NCI-H526 (cell line): ENCODE data around the gene DSG2.

Experiments used
- DNase-seq, 2 experiments: peaks; one replicate each; lab custom pipeline; 2025; lab: John Stamatoyannopoulos, UW

The DSG2 gene

DNA sequence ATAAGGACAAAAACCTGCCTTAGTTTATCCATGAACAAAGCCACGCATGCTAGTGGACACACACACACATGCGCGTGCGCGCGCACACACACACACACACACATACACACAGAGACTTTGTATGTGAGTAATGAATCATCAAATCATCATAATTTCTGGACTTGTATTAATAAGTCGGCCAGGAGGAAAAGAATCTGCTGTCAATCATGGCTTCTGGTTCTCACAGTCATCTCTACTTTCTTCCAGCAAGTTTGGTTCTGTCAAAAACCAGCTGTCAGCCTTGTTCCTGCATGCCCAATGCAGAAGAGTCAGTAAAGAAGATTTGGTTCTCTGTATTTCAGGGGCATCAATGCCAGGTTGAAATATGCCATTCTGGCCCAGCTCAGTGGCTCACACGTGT is 92.6 kb downstream of the DSG2 start:
- DNase-seq = no peak

DNA sequence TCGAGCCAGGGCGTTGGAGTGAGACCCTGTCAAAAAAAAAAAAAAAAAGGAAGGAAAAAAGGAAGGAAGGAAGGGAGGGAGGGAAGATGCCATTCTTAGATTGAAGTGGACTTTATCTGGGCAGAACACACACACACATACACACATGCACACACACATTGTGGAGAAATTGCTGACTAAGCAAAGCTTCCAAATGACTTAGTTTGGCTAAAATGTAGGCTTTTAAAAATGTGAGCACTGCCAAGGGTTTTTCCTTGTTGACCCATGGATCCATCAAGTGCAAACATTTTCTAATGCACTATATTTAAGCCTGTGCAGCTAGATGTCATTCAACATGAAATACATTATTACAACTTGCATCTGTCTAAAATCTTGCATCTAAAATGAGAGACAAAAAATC is 93.1 kb downstream of the DSG2 start:
- no peak for DNase-seq

DNA sequence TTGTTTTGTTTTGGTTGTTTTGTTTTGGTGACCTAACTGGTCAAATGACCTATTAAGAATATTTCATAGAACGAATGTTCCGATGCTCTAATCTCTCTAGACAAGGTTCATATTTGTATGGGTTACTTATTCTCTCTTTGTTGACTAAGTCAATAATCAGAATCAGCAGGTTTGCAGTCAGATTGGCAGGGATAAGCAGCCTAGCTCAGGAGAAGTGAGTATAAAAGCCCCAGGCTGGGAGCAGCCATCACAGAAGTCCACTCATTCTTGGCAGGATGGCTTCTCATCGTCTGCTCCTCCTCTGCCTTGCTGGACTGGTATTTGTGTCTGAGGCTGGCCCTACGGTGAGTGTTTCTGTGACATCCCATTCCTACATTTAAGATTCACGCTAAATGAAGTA is 93.7 kb downstream of the DSG2 start, which contains the start of gene TTR:
Gene TTR, plus strand, starts transcription at position 250 of the 400 bp plus-strand sequence. Its CDS starts 26 bp downstream, at position 276.
- no peak for DNase-seq

DNA sequence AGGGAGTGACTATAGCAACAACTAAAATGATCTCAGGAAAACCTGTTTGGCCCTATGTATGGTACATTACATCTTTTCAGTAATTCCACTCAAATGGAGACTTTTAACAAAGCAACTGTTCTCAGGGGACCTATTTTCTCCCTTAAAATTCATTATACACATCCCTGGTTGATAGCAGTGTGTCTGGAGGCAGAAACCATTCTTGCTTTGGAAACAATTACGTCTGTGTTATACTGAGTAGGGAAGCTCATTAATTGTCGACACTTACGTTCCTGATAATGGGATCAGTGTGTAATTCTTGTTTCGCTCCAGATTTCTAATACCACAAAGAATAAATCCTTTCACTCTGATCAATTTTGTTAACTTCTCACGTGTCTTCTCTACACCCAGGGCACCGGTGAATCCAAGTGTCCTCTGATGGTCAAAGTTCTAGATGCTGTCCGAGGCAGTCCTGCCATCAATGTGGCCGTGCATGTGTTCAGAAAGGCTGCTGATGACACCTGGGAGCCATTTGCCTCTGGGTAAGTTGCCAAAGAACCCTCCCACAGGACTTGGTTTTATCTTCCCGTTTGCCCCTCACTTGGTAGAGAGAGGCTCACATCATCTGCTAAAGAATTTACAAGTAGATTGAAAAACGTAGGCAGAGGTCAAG is 94.7 kb downstream of the DSG2 start:
- no peak for DNase-seq

DNA sequence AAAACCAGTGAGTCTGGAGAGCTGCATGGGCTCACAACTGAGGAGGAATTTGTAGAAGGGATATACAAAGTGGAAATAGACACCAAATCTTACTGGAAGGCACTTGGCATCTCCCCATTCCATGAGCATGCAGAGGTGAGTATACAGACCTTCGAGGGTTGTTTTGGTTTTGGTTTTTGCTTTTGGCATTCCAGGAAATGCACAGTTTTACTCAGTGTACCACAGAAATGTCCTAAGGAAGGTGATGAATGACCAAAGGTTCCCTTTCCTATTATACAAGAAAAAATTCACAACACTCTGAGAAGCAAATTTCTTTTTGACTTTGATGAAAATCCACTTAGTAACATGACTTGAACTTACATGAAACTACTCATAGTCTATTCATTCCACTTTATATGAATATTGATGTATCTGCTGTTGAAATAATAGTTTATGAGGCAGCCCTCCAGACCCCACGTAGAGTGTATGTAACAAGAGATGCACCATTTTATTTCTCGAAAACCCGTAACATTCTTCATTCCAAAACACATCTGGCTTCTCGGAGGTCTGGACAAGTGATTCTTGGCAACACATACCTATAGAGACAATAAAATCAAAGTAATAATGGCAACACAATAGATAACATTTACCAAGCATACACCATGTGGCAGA is 97.3 kb downstream of the DSG2 start:
- no peak for DNase-seq

DNA sequence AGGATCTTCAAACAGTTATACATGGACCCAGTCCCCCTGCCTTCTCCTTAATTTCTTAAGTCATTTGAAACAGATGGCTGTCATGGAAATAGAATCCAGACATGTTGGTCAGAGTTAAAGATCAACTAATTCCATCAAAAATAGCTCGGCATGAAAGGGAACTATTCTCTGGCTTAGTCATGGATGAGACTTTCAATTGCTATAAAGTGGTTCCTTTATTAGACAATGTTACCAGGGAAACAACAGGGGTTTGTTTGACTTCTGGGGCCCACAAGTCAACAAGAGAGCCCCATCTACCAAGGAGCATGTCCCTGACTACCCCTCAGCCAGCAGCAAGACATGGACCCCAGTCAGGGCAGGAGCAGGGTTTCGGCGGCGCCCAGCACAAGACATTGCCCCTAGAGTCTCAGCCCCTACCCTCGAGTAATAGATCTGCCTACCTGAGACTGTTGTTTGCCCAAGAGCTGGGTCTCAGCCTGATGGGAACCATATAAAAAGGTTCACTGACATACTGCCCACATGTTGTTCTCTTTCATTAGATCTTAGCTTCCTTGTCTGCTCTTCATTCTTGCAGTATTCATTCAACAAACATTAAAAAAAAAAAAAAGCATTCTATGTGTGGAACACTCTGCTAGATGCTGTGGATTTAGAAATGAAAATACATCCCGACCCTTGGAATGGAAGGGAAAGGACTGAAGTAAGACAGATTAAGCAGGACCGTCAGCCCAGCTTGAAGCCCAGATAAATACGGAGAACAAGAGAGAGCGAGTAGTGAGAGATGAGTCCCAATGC is 98.3 kb downstream of the DSG2 start:
- DNase-seq = no peak

DNA sequence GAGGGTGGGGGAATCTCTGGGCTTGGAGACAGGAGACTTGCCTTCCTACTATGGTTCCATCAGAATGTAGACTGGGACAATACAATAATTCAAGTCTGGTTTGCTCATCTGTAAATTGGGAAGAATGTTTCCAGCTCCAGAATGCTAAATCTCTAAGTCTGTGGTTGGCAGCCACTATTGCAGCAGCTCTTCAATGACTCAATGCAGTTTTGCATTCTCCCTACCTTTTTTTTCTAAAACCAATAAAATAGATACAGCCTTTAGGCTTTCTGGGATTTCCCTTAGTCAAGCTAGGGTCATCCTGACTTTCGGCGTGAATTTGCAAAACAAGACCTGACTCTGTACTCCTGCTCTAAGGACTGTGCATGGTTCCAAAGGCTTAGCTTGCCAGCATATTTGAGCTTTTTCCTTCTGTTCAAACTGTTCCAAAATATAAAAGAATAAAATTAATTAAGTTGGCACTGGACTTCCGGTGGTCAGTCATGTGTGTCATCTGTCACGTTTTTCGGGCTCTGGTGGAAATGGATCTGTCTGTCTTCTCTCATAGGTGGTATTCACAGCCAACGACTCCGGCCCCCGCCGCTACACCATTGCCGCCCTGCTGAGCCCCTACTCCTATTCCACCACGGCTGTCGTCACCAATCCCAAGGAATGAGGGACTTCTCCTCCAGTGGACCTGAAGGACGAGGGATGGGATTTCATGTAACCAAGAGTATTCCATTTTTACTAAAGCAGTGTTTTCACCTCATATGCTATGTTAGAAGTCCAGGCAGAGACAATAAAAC is 100.2 kb downstream of the DSG2 start:
- DNase-seq = no peak
